ENCODE data around the gene HSPB8. TPM values are rescaled to one million over a fixed set of nuclear protein-coding genes. Genes with fewer than 3 reads are reported as not detected.

HSPB8 gene
- total and polyA plus RNA-seq, 2 of the 4 experiments (the other 2 are of a cell fraction), result 12.9 to 25.8 TPM

- TF ChIP-seq MAZ (IDR thresholded peaks at IDR 0.05; ENCODE audit: borderline replicate concordance, low read depth, low read length), result no peak
- TF ChIP-seq CEBPB (IDR thresholded peaks at IDR 0.05; ENCODE audit: low read depth, low read length), result no peak
- TF ChIP-seq FOS (IDR thresholded peaks at IDR 0.05; ENCODE audit: low read depth, low read length), result 0 out of 2 replicates have a peak, but pooled peaks have one; percentile 22
Measured at GRCh38 chr12:119180380-119181040, 1.8 kb downstream of the HSPB8 start (continued).

GRCh38 chr12:119181202-119181601 is 2.5 kb downstream of the HSPB8 start:
- H2AFZ ChIP-seq (replicated peaks; ENCODE audit: low read length, poor library complexity), result no peak overlapping the region
- BruUV-seq (replicated peaks), result no TSS peak
- 40% methylated on average over 1 of the region's 2 CpGs; no CpG with 5 or more reads in 1 of the 2 experiments for WGBS, 2 experiments (ENCODE audit: extremely low coverage in 2 of 2, insufficient read length in 1 of 2)
- TF ChIP-seq NFE2L2 (IDR thresholded peaks at IDR 0.05; ENCODE audit: low read depth, low read length), result no peak
- TF ChIP-seq RCOR1 (IDR thresholded peaks at IDR 0.05; ENCODE audit: insufficient replicate concordance, low read length), result no peak
- TF ChIP-seq MAFK (IDR thresholded peaks at IDR 0.05; ENCODE audit: low read depth, low read length), result no peak
- no peak for TF ChIP-seq ELK1 (IDR thresholded peaks at IDR 0.05; ENCODE audit: borderline replicate concordance, low read depth, low read length)
- TF ChIP-seq RAD21 (IDR thresholded peaks at IDR 0.05; ENCODE audit: low read length), result no peak
- no peak for TF ChIP-seq USF2 (IDR thresholded peaks at IDR 0.05; ENCODE audit: low read depth, low read length)
- no peak for TF ChIP-seq MAZ (IDR thresholded peaks at IDR 0.05; ENCODE audit: borderline replicate concordance, low read depth, low read length)
- TF ChIP-seq FOS (IDR thresholded peaks at IDR 0.05; ENCODE audit: low read depth, low read length), result no peak
- no peak for TF ChIP-seq RFX5 (IDR thresholded peaks at IDR 0.05; ENCODE audit: low read depth, low read length)
- TF ChIP-seq MXI1 (IDR thresholded peaks at IDR 0.05; ENCODE audit: borderline replicate concordance, low read depth, low read length), result no peak
- no peak for TF ChIP-seq POLR2A (IDR thresholded peaks at IDR 0.05; ENCODE audit: low read depth, low read length)
- TF ChIP-seq SMC3 (IDR thresholded peaks at IDR 0.05; ENCODE audit: low read depth, low read length), result no peak
- TF ChIP-seq CHD1 (IDR thresholded peaks at IDR 0.05; ENCODE audit: low read depth, low read length), result no peak
- TF ChIP-seq CEBPB (IDR thresholded peaks at IDR 0.05; ENCODE audit: low read depth, low read length), result no peak

More at GRCh38 chr12:119181202-119181601, 2.5 kb downstream of the HSPB8 start:
- intact Hi-C loops (cut with micrococcal nuclease) (loop anchor here (2.0 kb wide), 1 partner anchor 66 kb away; no protein-coding TSS in a partner anchor), in situ Hi-C loops (cut with MboI; ENCODE audit: low sequenced_read_pairs) (loop anchor here (25.0 kb wide), 1 partner anchor 769 kb away; no protein-coding TSS in a partner anchor), dilution Hi-C loops (cut with HindIII; ENCODE audit: low sequenced_read_pairs, unreplicated experiment) (no loop called here)
- no peak for DNase-seq
- H3K9me1 ChIP-seq (ENCODE audit: insufficient read depth, low read length), result no peaks in the 10 kb centered on the region; the same call in 1 of the 2 replicates
- H4K20me1 ChIP-seq (ENCODE audit: insufficient read depth, low read length), result no peaks in the 10 kb centered on the region
- peak overlapping the region; percentile 80 for H2BK5ac ChIP-seq (ENCODE audit: low read depth, low read length, poor library complexity, severe bottlenecking)
- H4K5ac ChIP-seq (ENCODE audit: low read depth, low read length), result no peak overlapping the region
- H3K14ac ChIP-seq (replicated peaks; ENCODE audit: low read depth, low read length), result no peak overlapping the region
- H3K36me3 ChIP-seq (ENCODE audit: control insufficient read depth, insufficient read depth, low read length), result no peaks in the 10 kb centered on the region
- peak overlapping the region; percentile 75; the same call in 1 of the 2 replicates for H3K9ac ChIP-seq (ENCODE audit: low read depth, low read length)
- CTCF ChIA-PET, result interaction anchor here (1.4 kb wide), 1 partner anchor 23 kb away, joined by 3 read pairs; no protein-coding TSS in a partner anchor
- H3K4me3 ChIP-seq (ENCODE audit: insufficient read depth, low read depth, low read length), result no peak overlapping the region
- peaks cover 25 to 27% of the 10 kb centered on the region in 2 experiments for H3K79me1 ChIP-seq (ENCODE audit: low read depth in 1 of 2, low read length in 2 of 2)
- H2BK120ac ChIP-seq (ENCODE audit: low read depth, low read length), result no peak overlapping the region
- H4K8ac ChIP-seq (ENCODE audit: low read depth in 2 of 2, low read length in 2 of 2), result peak overlapping the region in 1 of 2 experiments; percentile 86; a peak in 1 of 4 replicates
- no peak overlapping the region for H3K18ac ChIP-seq (ENCODE audit: low read depth, low read length)
- no peak overlapping the region for H3K27ac ChIP-seq (ENCODE audit: insufficient read depth, low read length)
- no peak overlapping the region; the same call in 1 of the 2 replicates for H3K4ac ChIP-seq (ENCODE audit: low read depth, low read length)
- no peak overlapping the region for H2BK20ac ChIP-seq (ENCODE audit: low read depth, low read length)
- H2AK5ac ChIP-seq (ENCODE audit: low read depth, low read length), result no peak overlapping the region
- H3K4me1 ChIP-seq (ENCODE audit: control insufficient read depth, insufficient read depth, low read length), result peaks cover 10% of the 10 kb centered on the region
- H2BK15ac ChIP-seq (ENCODE audit: low read depth, low read length), result no peak overlapping the region
- H3K9me3 ChIP-seq (ENCODE audit: control insufficient read depth, insufficient read depth, low read length), result no peaks in the 10 kb centered on the region
- no peaks in the 10 kb centered on the region for H3K27me3 ChIP-seq (ENCODE audit: control insufficient read depth, insufficient read depth, low read length)
- no peak overlapping the region for H3K23ac ChIP-seq (ENCODE audit: low read depth, low read length)
- H3K56ac ChIP-seq (ENCODE audit: extremely low read depth, insufficient read depth, low read length), result no peak overlapping the region
- POLR2A ChIA-PET (ENCODE audit: unreplicated experiment), result interaction anchor here (0.5 kb wide), 1 partner anchor 537 kb away, joined by 3 read pairs; no protein-coding TSS in a partner anchor
- no peak for ATAC-seq (ENCODE audit: low read depth)
- no peak overlapping the region for H2AK9ac ChIP-seq (replicated peaks; ENCODE audit: low read depth, low read length, poor library complexity)
- H3K4me2 ChIP-seq (ENCODE audit: low read depth, low read length), result peak overlapping the region; percentile 75
- 0 out of 2 replicates have a peak overlapping the region, but pooled peaks have one; percentile 0 for H4K91ac ChIP-seq (ENCODE audit: insufficient read depth, low read depth, low read length)

All from IMR-90 (cell line).